Activated CD8-positive, alpha-beta memory T cell treated with anti-CD3 and anti-CD28 coated beads, Interleukin-2, amount 50 U/mL, for 48 hours (primary cell): ENCODE results near the gene C20orf204.

Experiments used
- DNase-seq: peaks from one replicate; pipeline ENCODE4 v3.0.0-alpha.2; 2020

C20orf204 gene

GRCh38 chr20:64027981-64028685 is 7.8 kb upstream of the C20orf204 start:
- no peak for DNase-seq

GRCh38 chr20:64029293-64030117 is 6.5 kb upstream of the C20orf204 start:
- no peak for DNase-seq

GRCh38 chr20:64030371-64031134 is 5.4 kb upstream of the C20orf204 start:
- no peak for DNase-seq

- DNase-seq: no peak
Measured at GRCh38 chr20:64031822-64032314, 4.1 kb upstream of the C20orf204 start.

- no peak for DNase-seq
Measured at GRCh38 chr20:64032706-64033624, 3.0 kb upstream of the C20orf204 start.

- peak; percentile 53 for DNase-seq
Measured at GRCh38 chr20:64033981-64034493, 1.9 kb upstream of the C20orf204 start.

GRCh38 chr20:64035066-64035932 is 683 bp upstream of the C20orf204 start:
- DNase-seq: peak; percentile 72

GRCh38 chr20:64036346-64037198 is 590 bp downstream of the C20orf204 start:
- peak; percentile 77 for DNase-seq

- no peak for DNase-seq
Measured at GRCh38 chr20:64037199-64037497, 1.2 kb downstream of the C20orf204 start.

- peak; percentile 64 for DNase-seq
Measured at GRCh38 chr20:64037498-64038213, 1.7 kb downstream of the C20orf204 start.

GRCh38 chr20:64038224-64038564 is 2.2 kb downstream of the C20orf204 start:
- no peak for DNase-seq

- peak; percentile 89 for DNase-seq
Measured at GRCh38 chr20:64038565-64039292, 2.7 kb downstream of the C20orf204 start.

GRCh38 chr20:64039293-64040160 is 3.5 kb downstream of the C20orf204 start:
- peak; percentile 58 for DNase-seq

- DNase-seq: peak; percentile 56
Measured at GRCh38 chr20:64040231-64041039, 4.5 kb downstream of the C20orf204 start.

- peak; percentile 51 for DNase-seq
Measured at GRCh38 chr20:64041040-64041780, 5.2 kb downstream of the C20orf204 start.

- DNase-seq: no peak
Measured at GRCh38 chr20:64041781-64042053, 5.7 kb downstream of the C20orf204 start.
